ENCODE measurements around the gene TROAP. TPM values are rescaled to one million over a fixed set of nuclear protein-coding genes. Genes with fewer than 3 reads are reported as not detected.
"Not testable (repeated sequence)": the region's sequence is repeated elsewhere in the genome, so short reads cannot be mapped to it uniquely, and the experiment has no call there.

TROAP gene
- total and polyA plus RNA-seq, 2 donors from 2014 or later: 1.0 to 1.5 TPM

DNA sequence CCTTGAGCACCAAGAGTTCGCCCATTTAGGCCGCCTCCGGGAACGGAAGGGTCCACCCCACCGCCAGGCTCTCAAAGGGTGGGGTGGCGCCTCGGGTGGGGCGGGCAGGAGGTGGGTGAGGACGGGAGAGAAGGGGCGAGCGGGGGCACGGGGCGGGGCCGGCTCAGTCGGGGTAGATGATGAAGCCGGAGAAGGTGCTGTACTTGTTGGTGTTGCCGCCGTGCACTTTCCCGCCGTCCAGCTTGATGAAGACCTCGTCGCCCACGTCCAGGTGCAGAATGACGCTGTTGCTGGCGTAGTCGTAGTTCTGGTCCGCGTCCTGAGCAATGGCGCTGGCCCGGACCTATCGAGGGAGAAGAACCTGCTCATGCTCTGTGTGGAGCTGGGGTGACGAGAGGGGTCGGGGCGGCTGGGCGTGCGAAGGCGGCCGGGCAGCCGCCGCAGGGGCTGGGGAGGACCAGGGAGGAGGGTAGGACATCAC lies 9.9 kb downstream of the TROAP start:
- Histone ChIP-seq H3K9ac (ENCODE audit: low read length in 3 of 3) (no peak overlapping the region), H3K4me3 (ENCODE audit: low read length in 3 of 3) (no peak overlapping the region), H3K27me3 (ENCODE audit: control insufficient read depth, insufficient read depth, low read length) (peaks cover 24% of the 10 kb centered on the region), H3K9me3 (ENCODE audit: control insufficient read depth in 2 of 3, insufficient read depth in 1 of 3, low read length in 3 of 3) (no peaks in the 10 kb centered on the region), H3K4me1 (ENCODE audit: control insufficient read depth in 2 of 3, insufficient read depth in 2 of 3, low read depth in 1 of 3, low read length in 3 of 3) (peaks cover 0 to 8% (median 0%) of the 10 kb centered on the region in 3 donors), H3K36me3 (ENCODE audit: control insufficient read depth in 2 of 3, insufficient read depth in 3 of 3, low read length in 3 of 3) (no peaks in the 10 kb centered on the region), H3K27ac (ENCODE audit: low read depth in 2 of 2, low read length in 2 of 2) (no peak overlapping the region)
- intact Hi-C loops (cut with DNase I): no loop called here
- TF ChIP-seq CTCF (IDR thresholded peaks at IDR 0.05; ENCODE audit: borderline replicate concordance, extremely low read depth, insufficient read depth): no peak
- DNase-seq (peak in 3 of 5 donors; percentile 30 to 72 (median 66)), FAIRE-seq (no peak)

DNA sequence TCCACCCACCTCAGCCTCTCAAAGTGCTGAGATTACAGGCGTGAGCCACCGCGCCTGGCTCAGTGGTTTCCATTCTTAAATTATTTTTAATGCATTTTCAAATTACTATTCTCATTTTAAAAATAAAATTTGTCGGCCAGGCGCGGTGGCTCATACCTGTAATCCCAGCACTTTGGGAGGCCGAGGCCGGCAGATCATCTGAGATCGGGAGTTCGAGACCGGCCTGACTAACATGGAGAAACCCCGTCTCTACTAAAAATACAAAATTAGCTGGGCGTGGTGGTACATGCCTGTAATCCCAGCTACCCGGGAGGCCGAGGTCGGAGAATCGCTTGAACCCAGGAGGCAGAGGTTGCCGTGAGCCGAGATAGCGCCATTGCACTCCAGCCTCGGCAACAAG lies 10.7 kb downstream of the TROAP start:
- intact Hi-C loops (cut with DNase I); H3K27ac ChIP-seq (ENCODE audit: low read depth in 2 of 2, low read length in 2 of 2): not testable (repeated sequence)
- peaks cover 24% of the 10 kb centered on the region for H3K27me3 ChIP-seq (ENCODE audit: control insufficient read depth, insufficient read depth, low read length)

DNA sequence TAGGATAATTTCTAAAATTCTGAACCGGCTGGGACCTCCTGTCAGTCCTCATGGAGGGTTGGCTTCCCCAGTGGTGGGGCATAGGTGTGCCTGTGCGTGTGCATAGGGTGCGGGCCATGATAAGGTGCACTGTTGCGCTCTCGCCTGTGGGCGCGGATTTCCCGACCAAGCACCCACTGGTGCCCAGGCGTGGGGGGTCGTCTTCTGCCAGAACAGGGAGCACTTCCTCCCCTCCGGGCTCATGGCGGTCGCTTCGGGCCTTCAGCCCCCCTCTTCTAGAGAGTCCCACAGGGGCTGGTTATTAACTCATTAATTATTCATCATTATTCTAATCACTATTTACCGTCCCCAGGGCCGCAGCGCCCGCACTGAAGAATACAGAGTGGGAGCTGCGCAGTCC lies 11.2 kb downstream of the TROAP start:
- TF ChIP-seq CTCF (IDR thresholded peaks at IDR 0.05; ENCODE audit: borderline replicate concordance, extremely low read depth, insufficient read depth): no peak
- peaks cover 0 to 8% (median 0%) of the 10 kb centered on the region in 3 donors for H3K4me1 ChIP-seq (ENCODE audit: control insufficient read depth in 2 of 3, insufficient read depth in 2 of 3, low read depth in 1 of 3, low read length in 3 of 3)
- peaks cover 24% of the 10 kb centered on the region for H3K27me3 ChIP-seq (ENCODE audit: control insufficient read depth, insufficient read depth, low read length)
- no peak overlapping the region for H3K4me3 ChIP-seq (ENCODE audit: low read length in 3 of 3)
- FAIRE-seq: no peak
- no peaks in the 10 kb centered on the region for H3K9me3 ChIP-seq (ENCODE audit: control insufficient read depth in 2 of 3, insufficient read depth in 1 of 3, low read length in 3 of 3)
- H3K27ac ChIP-seq (ENCODE audit: low read depth in 2 of 2, low read length in 2 of 2): no peak overlapping the region
- no peaks in the 10 kb centered on the region for H3K36me3 ChIP-seq (ENCODE audit: control insufficient read depth in 2 of 3, insufficient read depth in 3 of 3, low read length in 3 of 3)
- no peak overlapping the region for H3K9ac ChIP-seq (ENCODE audit: low read length in 3 of 3)
- intact Hi-C loops (cut with DNase I): no loop called here
- peak in 1 of 5 donors; percentile 54 for DNase-seq

More for the DNA sequence above, 10.7 kb downstream of the TROAP start:
- FAIRE-seq; H3K4me3 ChIP-seq (ENCODE audit: low read length in 3 of 3); H3K4me1 ChIP-seq (ENCODE audit: control insufficient read depth in 2 of 3, insufficient read depth in 2 of 3, low read depth in 1 of 3, low read length in 3 of 3); H3K9ac ChIP-seq (ENCODE audit: low read length in 3 of 3); DNase-seq; H3K36me3 ChIP-seq (ENCODE audit: control insufficient read depth in 2 of 3, insufficient read depth in 3 of 3, low read length in 3 of 3); H3K9me3 ChIP-seq (ENCODE audit: control insufficient read depth in 2 of 3, insufficient read depth in 1 of 3, low read length in 3 of 3): not testable (repeated sequence)

DNA sequence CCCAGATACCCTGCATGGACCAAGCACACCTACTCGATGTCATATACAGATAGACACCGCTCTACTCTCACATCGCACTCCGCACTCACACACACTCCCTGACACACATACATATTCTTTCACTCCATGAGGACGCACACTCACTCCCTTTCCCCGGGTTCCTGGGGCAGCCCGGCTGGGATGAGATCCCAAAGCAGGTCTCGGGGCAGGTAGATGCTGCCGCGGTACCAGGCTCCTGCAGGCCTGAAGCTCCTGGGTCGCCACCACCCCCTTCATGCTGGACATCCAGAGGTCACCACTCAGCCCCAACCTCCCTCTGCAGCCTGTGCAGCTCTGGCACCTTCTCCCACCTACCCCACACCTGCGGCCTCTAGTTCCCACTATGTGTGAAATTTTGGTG lies 11.6 kb downstream of the TROAP start:
- intact Hi-C loops (cut with DNase I): no loop called here

More for the DNA sequence above, 11.6 kb downstream of the TROAP start:
- DNase-seq (peak in 1 of 5 donors; percentile 42), FAIRE-seq (no peak)
- no peaks in the 10 kb centered on the region for H3K9me3 ChIP-seq (ENCODE audit: control insufficient read depth in 2 of 3, insufficient read depth in 1 of 3, low read length in 3 of 3)
- TF ChIP-seq CTCF (IDR thresholded peaks at IDR 0.05; ENCODE audit: borderline replicate concordance, extremely low read depth, insufficient read depth): no peak
- H3K9ac ChIP-seq (ENCODE audit: low read length in 3 of 3): no peak overlapping the region
- peaks cover 0 to 8% (median 0%) of the 10 kb centered on the region in 3 donors for H3K4me1 ChIP-seq (ENCODE audit: control insufficient read depth in 2 of 3, insufficient read depth in 2 of 3, low read depth in 1 of 3, low read length in 3 of 3)
- no peaks in the 10 kb centered on the region for H3K36me3 ChIP-seq (ENCODE audit: control insufficient read depth in 2 of 3, insufficient read depth in 3 of 3, low read length in 3 of 3)
- no peak overlapping the region for H3K4me3 ChIP-seq (ENCODE audit: low read length in 3 of 3)
- H3K27me3 ChIP-seq (ENCODE audit: control insufficient read depth, insufficient read depth, low read length): peaks cover 24% of the 10 kb centered on the region
- no peak overlapping the region for H3K27ac ChIP-seq (ENCODE audit: low read depth in 2 of 2, low read length in 2 of 2)

Measured in kidney (tissue), 14 donors.